Ovary (tissue), 3 donors: ENCODE results near the gene TP53I13.

Source experiments
- CTCF ChIP-seq, 3 donors: fragments of 450-650 bp in 2 of 3; fragments of 200-600 bp in 1 of 3; IDR thresholded peaks; one replicate each; pipeline versions ENCODE4 v1.5.1 to v1.8.0; 2016 to 2022; ENCODE audit warnings: antibody characterized with exemption in 3 of 3, mild to moderate bottlenecking in 1 of 3
- EP300 ChIP-seq: sonication (generic); formaldehyde crosslinking; IDR thresholded peaks from one replicate; pipeline ENCODE4 v1.6.1; 2017; ENCODE audit warnings: antibody characterized with exemption
- POLR2A ChIP-seq: fragments of 450-650 bp; IDR thresholded peaks from one replicate; pipeline ENCODE4 v1.6.1; 2017; ENCODE audit warnings: antibody characterized with exemption, mild to moderate bottlenecking, moderate library complexity
- donor health status: DM: no; HTN: no; CAD: no.

DNA sequence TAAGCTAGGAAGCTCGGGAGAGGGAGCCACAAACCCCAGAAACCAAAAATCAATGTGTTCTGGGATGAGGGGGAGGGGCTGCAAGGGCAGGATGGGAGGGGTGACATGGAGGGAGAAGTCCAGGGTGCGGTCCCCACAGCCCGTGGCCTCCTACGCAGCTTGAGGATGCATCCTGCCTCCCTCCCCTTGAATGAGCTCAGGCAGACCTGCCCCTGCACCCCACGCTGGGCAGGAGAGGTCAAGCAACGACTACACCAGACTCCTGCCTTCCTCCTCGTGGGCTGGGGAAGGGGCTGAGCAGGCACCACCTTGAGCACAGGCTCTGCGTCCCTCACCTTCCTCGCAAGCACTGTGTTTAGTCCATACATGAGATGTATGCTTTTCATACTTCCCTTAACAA is 28.3 kb downstream of the TP53I13 start:
- no peak for TF ChIP-seq CTCF (IDR thresholded peaks at IDR 0.05)
- TF ChIP-seq POLR2A, result no peak
- no peak for TF ChIP-seq EP300
